ENCODE measurements around the gene AGO3.

GRCh38 chr1:36051821-36052220 lies 120.9 kb downstream of the AGO3 start:
- TF ChIP-seq POLR2A (IDR thresholded peaks at IDR 0.05; ENCODE audit: low read depth, low read length) (no peak), CTCF (IDR thresholded peaks at IDR 0.05; ENCODE audit: extremely low read depth in 1 of 2, insufficient read depth in 1 of 2, low read depth in 1 of 2, low read length in 2 of 2) (no peak), EZH2 (IDR thresholded peaks at IDR 0.05; ENCODE audit: borderline replicate concordance, low read depth, low read length, severe bottlenecking) (no peak), JUN (IDR thresholded peaks at IDR 0.05; ENCODE audit: borderline replicate concordance, insufficient read depth, insufficient read length, low read depth) (no peak), POLR2AphosphoS5 (IDR thresholded peaks at IDR 0.05; ENCODE audit: insufficient read depth, low read depth, low read length) (no peak), FOS (IDR thresholded peaks at IDR 0.05; ENCODE audit: borderline replicate concordance, insufficient read depth, low read length) (no peak), MYC (IDR thresholded peaks at IDR 0.05; ENCODE audit: low read depth, low read length) (no peak), MAX (IDR thresholded peaks at IDR 0.05; ENCODE audit: insufficient read depth, insufficient read length) (no peak), GATA2 (IDR thresholded peaks at IDR 0.05; ENCODE audit: insufficient read depth, insufficient read length, low read depth, low read length) (no peak)

Data from endothelial cell of umbilical vein (primary cell).